HG02884 (cell line): ENCODE measurements around the gene ADCY6.
"Not testable (repeated sequence)": the region's sequence is repeated elsewhere in the genome, so short reads cannot be mapped to it uniquely, and the experiment has no call there.

Experiments used
- ATAC-seq: cut with Tn5 transposase; IDR thresholded peaks from one replicate; pipeline ENCODE4 v1.9.1; 2021; ENCODE audit warnings: mild to moderate bottlenecking, moderate library complexity; ENCODE audit not compliant: unreplicated experiment

Gene ADCY6

GRCh38 chr12:48764521-48764920 is 24.4 kb downstream of the ADCY6 start:
- ATAC-seq: no peak

- no peak for ATAC-seq
Measured at GRCh38 chr12:48758737-48759136, 30.2 kb downstream of the ADCY6 start.

GRCh38 chr12:48758186-48758585 is 30.7 kb downstream of the ADCY6 start:
- no peak for ATAC-seq

- ATAC-seq: no peak
Measured at GRCh38 chr12:48750769-48751356, 38.0 kb downstream of the ADCY6 start.

GRCh38 chr12:48750215-48750614 is 38.7 kb downstream of the ADCY6 start:
- no peak for ATAC-seq

GRCh38 chr12:48744251-48745008 is 44.5 kb downstream of the ADCY6 start:
- ATAC-seq: no peak

GRCh38 chr12:48739618-48740269 is 49.1 kb downstream of the ADCY6 start:
- ATAC-seq: no peak

- no peak for ATAC-seq
Measured at GRCh38 chr12:48736456-48736855, 52.4 kb downstream of the ADCY6 start.

GRCh38 chr12:48728807-48729206 is 60.1 kb downstream of the ADCY6 start:
- no peak for ATAC-seq

GRCh38 chr12:48720737-48721136 is 68.2 kb downstream of the ADCY6 start:
- ATAC-seq: not testable (repeated sequence)

GRCh38 chr12:48720171-48720570 is 68.7 kb downstream of the ADCY6 start:
- ATAC-seq: not testable (repeated sequence)

- not testable (repeated sequence) for ATAC-seq
Measured at GRCh38 chr12:48719002-48719401, 69.9 kb downstream of the ADCY6 start.

- no peak for ATAC-seq
Measured at GRCh38 chr12:48717252-48717695, 71.6 kb downstream of the ADCY6 start.

GRCh38 chr12:48716493-48717251 is 72.2 kb downstream of the ADCY6 start, which contains the start of gene CCNT1:
Gene CCNT1 (minus strand): TSS chr12:48716707. CDS start chr12:48716675, 32 bp downstream.
- ATAC-seq: peak; percentile 98
